ENCODE data around the gene CSRP2. TPM values are rescaled to one million over a fixed set of nuclear protein-coding genes. Genes with fewer than 3 reads are reported as not detected.

CSRP2 gene
- total and polyA plus RNA-seq, 2 of the 8 experiments (the other 6 are each of a cell fraction or from before 2014, with no cell fraction given), result 149 to 227 TPM

GRCh38 chr12:76878899-76879709, at the start of gene CSRP2 (continued):
- TF ChIP-seq MAX (IDR thresholded peaks at IDR 0.05), result peak; percentile 27
- no peak for TF ChIP-seq NANOG (IDR thresholded peaks at IDR 0.05; ENCODE audit: insufficient read depth, low read depth, low read length, poor library complexity, severe bottlenecking)
- TF ChIP-seq RFX5 (IDR thresholded peaks at IDR 0.05; ENCODE audit: borderline replicate concordance, low read depth, low read length), result no peak
- no peak for TF ChIP-seq MAFK (IDR thresholded peaks at IDR 0.05; ENCODE audit: low read depth, low read length)
- TF ChIP-seq CTCF (IDR thresholded peaks at IDR 0.05; ENCODE audit: control extremely low read depth in 1 of 3, insufficient read depth in 1 of 3, low read depth in 1 of 3, low read length in 3 of 3), result peak in 2 of 3 experiments; percentile 13 to 16; a peak in 3 of 4 replicates
- no peak for TF ChIP-seq TCF12 (IDR thresholded peaks at IDR 0.05; ENCODE audit: low read depth, low read length)
- no peak for TF ChIP-seq ZNF274 (IDR thresholded peaks at IDR 0.05; ENCODE audit: borderline replicate concordance, extremely low read depth, low read length)
- TF ChIP-seq TAF1 (IDR thresholded peaks at IDR 0.05; ENCODE audit: low read depth, low read length), result peak; percentile 85
- TF ChIP-seq GABPA (IDR thresholded peaks at IDR 0.05; ENCODE audit: borderline replicate concordance, insufficient read depth, low read length), result no peak
- peak; percentile 66; the same call in 1 of the 2 replicates for TF ChIP-seq BACH1 (IDR thresholded peaks at IDR 0.05; ENCODE audit: low read length)
- no peak for TF ChIP-seq SIRT6 (IDR thresholded peaks at IDR 0.05; ENCODE audit: low read length)
- TF ChIP-seq EGR1 (IDR thresholded peaks at IDR 0.05; ENCODE audit: borderline replicate concordance, low read depth, low read length), result no peak
- TF ChIP-seq KDM5A (IDR thresholded peaks at IDR 0.05; ENCODE audit: low read length), result no peak
- TF ChIP-seq HDAC6 (IDR thresholded peaks at IDR 0.05; ENCODE audit: low read depth, low read length), result no peak
- no peak for TF ChIP-seq CHD2 (IDR thresholded peaks at IDR 0.05; ENCODE audit: low read length)
- no peak for TF ChIP-seq JUND (IDR thresholded peaks at IDR 0.05; ENCODE audit: low read length)
- no peak for TF ChIP-seq RXRA (IDR thresholded peaks at IDR 0.05; ENCODE audit: insufficient read depth, low read depth, low read length)
- TF ChIP-seq POLR2AphosphoS5 (IDR thresholded peaks at IDR 0.05; ENCODE audit: low read depth, low read length), result peak; percentile 96
- no peak for TF ChIP-seq NRF1 (IDR thresholded peaks at IDR 0.05; ENCODE audit: low read depth, low read length)
- TF ChIP-seq PHF8 (conservative IDR thresholded peaks at IDR 0.05; ENCODE audit: low read depth, low read length), result peak; percentile 70
- TF ChIP-seq RNF2 (IDR thresholded peaks at IDR 0.05; ENCODE audit: borderline replicate concordance, low read depth, low read length, missing control alignments, poor library complexity, severe bottlenecking), result no peak
- TF ChIP-seq SUZ12 (IDR thresholded peaks at IDR 0.05; ENCODE audit: low read length), result no peak

All from H1 (cell line).